HG03095 (cell line): ENCODE results near the gene LHFPL6.
"Not testable (repeated sequence)": the region's sequence is repeated elsewhere in the genome, so short reads cannot be mapped to it uniquely, and the experiment has no call there.

Experiments used
- ATAC-seq: cut with Tn5 transposase; IDR thresholded peaks from one replicate; pipeline ENCODE4 v1.9.1; 2021; ENCODE audit warnings: moderate library complexity; ENCODE audit not compliant: unreplicated experiment

Gene LHFPL6

DNA sequence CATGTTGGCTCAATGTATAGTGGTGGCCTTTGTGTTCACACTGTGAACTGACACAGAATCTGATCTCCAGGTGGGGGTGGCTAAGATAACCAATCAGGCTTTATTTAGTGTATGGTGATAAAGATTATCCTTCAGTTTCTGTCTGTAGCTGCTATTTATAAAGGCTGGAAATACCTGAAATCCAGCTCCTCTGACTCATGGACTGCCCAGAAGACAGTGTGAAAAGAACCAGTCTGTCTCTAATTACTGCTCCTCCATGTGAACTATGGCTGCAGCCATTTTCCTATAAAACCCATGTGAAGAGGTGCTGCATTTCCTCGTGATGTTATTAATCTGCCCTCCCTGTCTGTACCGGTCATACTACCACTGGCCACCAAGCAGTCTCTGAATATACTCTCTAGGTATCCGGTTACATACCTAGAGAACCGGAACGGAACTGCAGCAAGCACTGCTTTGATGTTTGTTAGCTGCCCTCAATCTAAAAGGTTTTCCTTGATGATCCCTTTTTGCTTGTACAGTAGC, 238.0 kb downstream of the LHFPL6 start:
- no peak for ATAC-seq

DNA sequence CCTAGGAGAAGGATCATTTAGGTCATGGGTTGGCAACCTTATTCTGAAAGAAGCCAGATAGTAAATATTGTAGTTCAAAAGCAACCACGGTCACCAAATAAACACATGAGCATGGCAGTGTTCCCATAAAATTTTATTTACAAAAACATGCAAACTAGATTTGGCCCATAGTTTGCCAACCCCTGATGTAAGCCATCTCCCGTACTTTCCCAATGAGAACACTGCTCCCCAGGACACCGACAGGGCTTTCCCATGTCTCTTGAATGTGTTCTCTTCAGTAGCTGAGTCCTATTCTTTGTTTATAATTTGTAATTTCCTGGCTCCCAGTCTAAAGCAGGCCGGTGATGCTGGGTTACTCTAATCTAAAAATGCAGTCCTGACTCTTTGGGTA, 239.6 kb downstream of the LHFPL6 start:
- ATAC-seq = no peak

DNA sequence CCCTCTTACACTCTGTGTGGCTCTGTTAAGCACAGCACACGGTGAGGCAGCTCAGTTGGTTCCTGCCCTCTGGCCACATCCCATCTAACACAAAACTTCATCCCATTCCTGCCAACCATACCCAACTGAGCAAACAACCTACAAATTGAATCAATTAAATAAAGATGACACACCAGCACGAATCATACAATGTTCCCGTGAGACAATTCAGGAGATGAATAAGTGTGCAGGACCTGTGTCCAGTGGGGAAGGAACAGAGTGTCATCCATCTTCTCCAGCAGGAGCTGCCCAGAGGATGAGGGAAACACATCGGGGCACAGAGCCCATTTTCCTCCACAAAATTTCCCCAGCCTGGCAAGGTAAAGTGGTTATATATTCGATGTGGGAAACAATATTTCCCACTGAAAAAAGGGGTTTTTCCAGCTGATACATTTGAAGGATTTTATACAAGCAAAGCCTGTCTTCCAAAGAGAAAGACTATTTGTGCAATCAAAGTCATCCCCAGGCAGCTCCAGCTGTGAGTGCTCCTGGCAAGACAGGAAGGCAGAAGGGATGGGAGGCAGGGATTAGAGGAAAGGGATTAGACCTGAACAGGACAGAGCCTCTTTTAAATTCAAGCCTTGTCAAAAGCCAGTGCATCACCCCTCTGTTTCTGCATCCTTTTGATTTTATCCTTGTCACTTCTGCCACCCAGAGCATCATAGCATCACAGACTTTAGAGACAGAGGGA, 240.2 kb downstream of the LHFPL6 start:
- no peak for ATAC-seq

DNA sequence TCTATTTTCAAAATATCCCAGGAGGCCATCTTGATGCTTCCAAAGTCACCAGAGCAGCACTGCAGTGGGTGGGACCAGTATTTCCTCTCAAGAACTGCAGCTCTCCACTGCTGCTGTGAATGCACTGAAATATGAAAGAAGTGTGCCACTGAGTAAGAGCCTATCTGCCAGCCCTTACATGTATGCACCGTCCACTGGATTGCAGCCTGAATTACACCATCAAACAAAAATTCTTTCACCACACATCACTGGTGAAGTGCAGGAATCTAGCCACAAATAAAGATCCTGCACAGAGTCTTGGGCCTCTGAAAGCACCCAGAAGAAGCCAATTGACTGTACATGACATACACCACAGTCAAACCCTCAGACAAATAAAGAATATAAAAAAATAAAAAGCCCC, 249.0 kb downstream of the LHFPL6 start:
- no peak for ATAC-seq

DNA sequence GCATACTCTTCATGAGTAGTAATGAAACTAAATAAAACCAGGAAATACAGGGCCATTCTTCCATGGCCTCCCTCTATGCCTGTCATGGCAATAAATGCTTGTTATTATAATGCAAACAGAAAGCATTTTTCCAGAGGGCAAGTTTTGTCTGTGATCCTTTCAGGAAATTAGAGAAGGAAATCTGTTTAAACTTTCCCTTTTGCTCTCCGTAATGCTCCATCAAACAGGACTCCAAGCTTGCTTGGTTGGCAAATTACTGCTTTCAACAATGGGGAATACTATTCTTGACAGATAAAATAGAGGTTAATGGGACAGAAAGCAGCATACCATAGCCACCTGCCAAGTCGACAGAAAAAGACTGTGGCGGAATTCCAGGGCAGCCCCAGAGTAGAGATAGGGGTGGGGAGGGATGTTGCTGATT, 252.5 kb downstream of the LHFPL6 start:
- no peak for ATAC-seq

DNA sequence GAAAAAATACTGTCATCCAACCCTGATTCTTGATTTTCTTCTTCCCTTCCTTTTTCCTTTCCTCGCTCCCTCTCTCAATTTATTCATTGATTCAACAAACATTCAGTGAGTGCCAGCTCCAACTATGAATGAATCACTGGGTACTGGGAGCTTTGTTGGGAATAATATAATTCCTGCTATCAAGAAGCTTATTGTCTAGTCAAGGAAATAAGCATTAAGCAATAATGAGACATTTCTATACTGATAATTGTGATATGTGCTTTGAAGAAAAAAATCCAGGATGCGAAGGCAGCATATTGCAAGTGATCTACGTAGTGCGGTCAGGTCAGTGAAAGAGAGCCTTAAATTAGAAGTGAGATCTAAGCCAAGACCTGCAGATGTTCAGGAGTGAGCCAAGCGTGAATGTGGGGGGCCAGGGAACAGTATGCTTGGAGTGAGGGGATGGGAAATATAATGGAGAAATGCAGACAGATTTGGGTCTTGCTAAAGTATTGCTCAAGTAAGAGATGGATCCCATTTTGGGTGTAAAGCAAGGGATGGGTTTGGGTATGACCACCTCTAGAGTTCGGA, 253.5 kb downstream of the LHFPL6 start:
- ATAC-seq = no peak

- no peak for ATAC-seq
Observed at GRCh38 chr13:39347926-39348901, 254.8 kb downstream of the LHFPL6 start.

GRCh38 chr13:39345982-39346381, 257.0 kb downstream of the LHFPL6 start:
- no peak for ATAC-seq

DNA sequence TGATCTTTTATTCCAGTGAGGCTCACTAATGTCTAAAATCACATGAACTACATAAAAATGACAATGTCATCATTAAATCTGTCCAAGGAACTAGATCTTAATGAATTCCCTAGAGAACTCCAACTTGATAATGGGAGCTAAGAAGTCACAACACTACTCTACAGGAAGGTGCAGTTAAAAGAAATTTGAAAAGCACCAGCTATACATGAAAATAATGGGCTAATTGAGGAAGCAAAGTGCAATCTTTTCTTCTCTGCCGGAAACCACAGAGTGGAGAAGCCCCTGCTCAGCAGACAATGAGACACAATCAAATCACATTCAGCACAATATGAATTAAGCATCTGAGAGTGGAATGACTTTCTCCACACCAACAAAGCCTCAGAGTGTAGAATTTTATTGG, 261.7 kb downstream of the LHFPL6 start:
- ATAC-seq = no peak

DNA sequence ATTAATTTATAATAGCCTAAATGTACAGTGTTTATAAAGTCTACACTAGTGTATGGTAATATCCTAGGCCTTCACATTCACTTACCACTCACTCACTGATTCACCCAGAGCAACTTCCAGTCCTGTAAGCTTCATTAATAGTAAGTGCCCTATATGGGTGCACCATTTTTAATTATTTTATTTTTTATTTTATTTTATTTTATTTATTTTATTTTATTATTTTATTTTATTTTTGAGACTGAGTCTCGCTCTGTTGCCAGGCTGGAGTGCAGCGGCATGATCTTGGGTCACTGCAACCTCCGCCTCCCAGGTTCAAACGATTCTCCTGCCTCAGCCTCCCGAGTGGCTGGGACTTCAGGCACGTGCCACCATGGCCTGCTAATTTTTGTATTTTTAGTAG, 264.9 kb downstream of the LHFPL6 start:
- ATAC-seq = not testable (repeated sequence)

DNA sequence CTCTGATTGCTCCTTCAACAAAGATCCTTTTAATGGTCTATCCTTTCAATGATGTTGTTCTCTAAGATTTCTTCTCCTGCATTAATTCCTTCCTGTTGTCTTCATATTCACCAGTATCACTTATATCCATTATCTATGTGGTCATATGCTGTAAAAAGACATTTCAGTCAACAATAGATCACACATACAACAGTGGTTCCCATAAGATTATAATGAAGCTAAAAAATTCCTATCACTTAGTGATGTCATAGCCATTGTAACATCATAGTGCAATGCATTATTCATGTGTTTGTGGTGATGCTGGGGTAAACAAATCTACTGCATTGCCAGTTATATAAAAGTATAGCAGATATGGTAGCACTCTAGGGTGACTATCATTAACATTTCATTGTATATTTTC, 266.1 kb downstream of the LHFPL6 start:
- no peak for ATAC-seq

DNA sequence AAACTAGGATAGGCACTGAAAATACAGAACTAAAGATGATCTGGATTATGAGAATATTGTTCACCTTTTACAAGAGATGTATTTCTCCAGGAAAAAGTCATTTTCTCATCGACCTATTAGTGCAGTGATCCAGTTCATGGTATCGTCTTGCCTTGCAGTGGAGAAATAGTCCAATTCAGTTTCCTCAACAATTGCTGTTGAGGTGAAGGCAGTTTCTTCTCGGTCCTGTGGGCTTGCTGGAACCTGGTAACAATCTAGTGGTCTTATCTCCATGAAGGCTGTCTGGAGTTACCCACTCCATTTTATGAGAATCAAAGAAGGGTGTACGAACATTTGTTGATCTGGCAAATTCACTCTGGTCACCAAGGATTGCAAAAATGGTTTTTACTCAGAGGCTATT, 266.8 kb downstream of the LHFPL6 start:
- ATAC-seq = no peak

DNA sequence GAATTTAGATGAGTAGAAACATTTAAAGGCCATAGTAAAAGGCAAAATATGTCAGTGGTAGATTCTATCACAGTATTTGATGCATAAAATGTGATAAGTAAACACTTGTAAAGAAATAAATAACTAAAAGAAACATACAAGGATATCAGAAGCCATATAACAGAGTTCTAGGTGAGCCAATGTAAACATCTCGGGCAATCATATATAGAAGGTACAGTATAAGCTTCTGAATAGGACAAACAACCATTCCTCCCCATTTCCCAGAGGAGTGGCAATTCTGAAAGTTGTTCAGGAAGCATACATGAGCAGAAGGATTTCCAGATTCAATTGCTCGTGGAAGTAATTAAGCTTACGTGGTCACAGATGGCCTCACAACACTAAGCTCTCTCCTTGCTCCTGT, 267.3 kb downstream of the LHFPL6 start:
- no peak for ATAC-seq

GRCh38 chr13:39330504-39330903, 272.5 kb downstream of the LHFPL6 start:
- ATAC-seq = no peak

DNA sequence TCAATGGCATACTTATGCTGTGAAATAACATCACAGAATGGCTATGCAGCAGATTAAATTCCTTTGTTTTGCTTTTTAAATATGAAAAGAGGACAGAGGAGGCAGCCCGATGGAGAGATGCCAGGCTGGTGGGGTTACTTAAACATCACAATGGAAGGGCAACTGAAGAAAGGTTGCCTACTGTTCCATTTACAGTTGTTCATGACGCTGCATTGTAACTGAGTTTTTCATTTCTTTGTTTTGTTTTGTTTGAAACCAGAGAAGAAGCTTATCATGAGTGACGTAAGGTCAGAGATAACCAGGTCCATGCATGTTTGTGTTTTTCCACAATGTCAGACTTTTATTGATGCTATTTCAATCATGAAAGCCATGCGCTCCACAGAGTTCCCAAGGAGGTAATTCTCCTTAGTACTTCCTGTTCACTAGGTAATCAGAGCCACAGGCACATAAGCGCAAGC, 273.8 kb downstream of the LHFPL6 start:
- ATAC-seq = no peak

- no peak for ATAC-seq
Observed at GRCh38 chr13:39327172-39327479, 275.9 kb downstream of the LHFPL6 start.

- no peak for ATAC-seq
Observed at GRCh38 chr13:39326469-39327171, 276.4 kb downstream of the LHFPL6 start.

GRCh38 chr13:39324806-39325311, 278.1 kb downstream of the LHFPL6 start:
- no peak for ATAC-seq

DNA sequence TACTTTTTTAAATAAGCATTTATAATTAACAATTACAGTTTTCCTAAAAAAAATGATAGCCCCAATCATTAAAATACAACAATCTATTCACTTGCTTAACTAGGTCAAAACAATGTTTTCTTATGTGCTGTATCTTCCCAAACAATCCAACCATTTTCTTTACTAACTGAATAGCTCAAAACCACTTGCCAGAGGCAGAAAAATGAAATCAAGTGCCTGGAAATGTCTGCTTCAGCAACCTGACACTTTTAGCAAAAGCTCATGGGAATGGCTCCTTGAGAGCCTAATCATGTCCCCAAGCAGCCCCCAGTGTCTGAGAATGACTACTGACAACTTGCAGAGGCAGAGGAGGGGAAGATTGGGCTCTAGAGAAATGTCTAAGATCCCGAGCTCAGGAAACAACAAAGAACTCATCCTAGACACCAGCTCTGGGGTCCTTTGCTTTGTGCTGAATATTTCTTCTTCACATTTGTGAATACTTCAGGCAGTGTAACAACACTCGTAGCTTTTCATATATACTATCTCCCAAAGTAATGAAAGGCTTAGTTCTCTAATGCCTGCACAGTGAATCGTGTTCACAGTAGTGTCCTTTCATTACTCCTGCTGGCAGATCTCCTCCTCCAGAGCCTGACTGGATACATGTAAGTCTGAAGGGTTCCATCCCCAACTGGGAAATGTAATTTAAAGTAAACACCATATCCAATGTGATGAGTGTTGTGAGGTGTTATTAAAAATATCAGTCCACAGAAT, 280.0 kb downstream of the LHFPL6 start:
- ATAC-seq = no peak

DNA sequence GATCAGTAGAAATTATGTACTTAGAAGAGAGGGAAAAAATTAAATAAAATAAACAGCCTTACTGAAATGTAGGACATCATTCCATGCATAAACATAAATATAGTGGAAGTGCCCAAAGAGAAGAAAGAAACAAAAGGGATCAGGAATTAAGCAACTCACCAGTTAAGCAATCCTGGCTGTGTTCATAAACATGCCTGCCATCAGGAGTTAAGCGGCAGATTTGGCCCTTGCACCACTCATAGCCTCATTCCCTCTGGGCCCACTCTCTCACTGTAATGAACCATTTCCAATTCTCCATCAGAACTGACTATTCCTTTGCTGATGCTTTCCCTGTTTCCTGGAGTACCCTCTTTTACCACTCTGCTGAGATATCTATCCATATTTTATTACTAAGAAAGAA, 281.4 kb downstream of the LHFPL6 start:
- no peak for ATAC-seq
